ENCODE measurements around the gene ARMC3.

DNA sequence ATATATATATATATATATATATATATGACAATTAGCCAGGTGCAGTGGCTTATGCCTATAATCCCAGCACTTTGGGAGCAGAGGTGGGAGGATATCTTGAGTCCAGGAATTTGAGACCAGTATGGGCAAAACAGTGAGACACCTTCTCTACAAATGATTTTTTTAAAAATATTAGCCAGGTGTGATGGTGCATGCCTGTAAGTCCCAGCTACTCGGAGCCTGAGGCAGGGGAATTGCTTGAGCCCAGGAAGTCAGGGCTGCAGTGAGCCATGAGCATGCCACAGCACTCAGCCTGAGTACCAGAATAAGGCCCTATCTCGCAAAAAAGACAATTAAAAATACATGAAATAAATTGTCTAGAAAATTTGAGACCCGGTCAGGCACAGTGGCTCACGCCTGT, 120.3 kb downstream of the ARMC3 start:
- TF ChIP-seq, protein P1, sequence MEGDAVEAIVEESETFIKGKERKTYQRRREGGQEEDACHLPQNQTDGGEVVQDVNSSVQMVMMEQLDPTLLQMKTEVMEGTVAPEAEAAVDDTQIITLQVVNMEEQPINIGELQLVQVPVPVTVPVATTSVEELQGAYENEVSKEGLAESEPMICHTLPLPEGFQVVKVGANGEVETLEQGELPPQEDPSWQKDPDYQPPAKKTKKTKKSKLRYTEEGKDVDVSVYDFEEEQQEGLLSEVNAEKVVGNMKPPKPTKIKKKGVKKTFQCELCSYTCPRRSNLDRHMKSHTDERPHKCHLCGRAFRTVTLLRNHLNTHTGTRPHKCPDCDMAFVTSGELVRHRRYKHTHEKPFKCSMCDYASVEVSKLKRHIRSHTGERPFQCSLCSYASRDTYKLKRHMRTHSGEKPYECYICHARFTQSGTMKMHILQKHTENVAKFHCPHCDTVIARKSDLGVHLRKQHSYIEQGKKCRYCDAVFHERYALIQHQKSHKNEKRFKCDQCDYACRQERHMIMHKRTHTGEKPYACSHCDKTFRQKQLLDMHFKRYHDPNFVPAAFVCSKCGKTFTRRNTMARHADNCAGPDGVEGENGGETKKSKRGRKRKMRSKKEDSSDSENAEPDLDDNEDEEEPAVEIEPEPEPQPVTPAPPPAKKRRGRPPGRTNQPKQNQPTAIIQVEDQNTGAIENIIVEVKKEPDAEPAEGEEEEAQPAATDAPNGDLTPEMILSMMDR (IDR thresholded peaks at IDR 0.05): no peak
- no peak for TF ChIP-seq POLR2A (IDR thresholded peaks at IDR 0.05)

All from ovary (tissue), 3 donors.